Activated effector memory CD4-positive, alpha-beta T cell treated with anti-CD3 and anti-CD28 coated beads, Interleukin-2, amount 50 U/mL, for 16 hours (primary cell): ENCODE data around the gene NFIC.
"Not testable (repeated sequence)": the region's sequence is repeated elsewhere in the genome, so short reads cannot be mapped to it uniquely, and the experiment has no call there.

ENCODE experiments used
- DNase-seq: peaks from one replicate; pipeline ENCODE4 v3.0.0-alpha.2; 2020

Gene NFIC

GRCh38 chr19:3365836-3366752 lies at the start of gene NFIC:
NFIC (plus strand) TSS chr19:3366583; CDS start chr19:3366637, 54 bp downstream.
- DNase-seq = peak; percentile 80

- no peak for DNase-seq
Observed at GRCh38 chr19:3316659-3317207, 49.6 kb upstream of the NFIC start.

GRCh38 chr19:3319643-3320353 lies 46.6 kb upstream of the NFIC start:
- no peak for DNase-seq

GRCh38 chr19:3320354-3320670 lies 46.1 kb upstream of the NFIC start:
- no peak for DNase-seq

- DNase-seq = no peak
Observed at GRCh38 chr19:3320853-3321252, 45.5 kb upstream of the NFIC start.

GRCh38 chr19:3321696-3322095 lies 44.7 kb upstream of the NFIC start:
- no peak for DNase-seq

- DNase-seq = no peak
Observed at GRCh38 chr19:3322199-3322978, 44.0 kb upstream of the NFIC start.

GRCh38 chr19:3323026-3323425 lies 43.4 kb upstream of the NFIC start:
- no peak for DNase-seq

- no peak for DNase-seq
Observed at GRCh38 chr19:3323658-3324057, 42.7 kb upstream of the NFIC start.

GRCh38 chr19:3324405-3324856 lies 42.0 kb upstream of the NFIC start:
- DNase-seq = peak; percentile 92

- DNase-seq = no peak
Observed at GRCh38 chr19:3325451-3325850, 40.9 kb upstream of the NFIC start.

- DNase-seq = no peak
Observed at GRCh38 chr19:3328743-3329142, 37.6 kb upstream of the NFIC start.

- DNase-seq = no peak
Observed at GRCh38 chr19:3330047-3330446, 36.3 kb upstream of the NFIC start.

- DNase-seq = not testable (repeated sequence)
Observed at GRCh38 chr19:3332232-3332631, 34.2 kb upstream of the NFIC start.

GRCh38 chr19:3333020-3333583 lies 33.3 kb upstream of the NFIC start:
- DNase-seq = no peak

- no peak for DNase-seq
Observed at GRCh38 chr19:3333662-3334061, 32.7 kb upstream of the NFIC start.

- DNase-seq = not testable (repeated sequence)
Observed at GRCh38 chr19:3334749-3335430, 31.5 kb upstream of the NFIC start.

- DNase-seq = no peak
Observed at GRCh38 chr19:3335431-3336350, 30.7 kb upstream of the NFIC start.

GRCh38 chr19:3336351-3336679 lies 30.1 kb upstream of the NFIC start:
- no peak for DNase-seq

GRCh38 chr19:3336680-3337523 lies 29.5 kb upstream of the NFIC start:
- no peak for DNase-seq
